SK-N-MC (cell line): Measurements from ENCODE around the gene XRCC2.

Experiments
- DNase-seq: peaks from one replicate; pipeline ENCODE4 v3.0.0-alpha.2; 2011; ENCODE audit warnings: low read depth, low spot score
- H3K27ac ChIP-seq: fragments of 200-600 bp; sonication (generic); 2 replicates; pipeline ENCODE4 v1.5.1; 2016; ENCODE audit warnings: mixed run types
- H3K36me3 ChIP-seq: fragments of 200-600 bp; sonication (generic); 2 replicates; pipeline ENCODE4 v1.6.1; 2017; ENCODE audit warnings: antibody characterized with exemption, low read length, mixed read lengths; ENCODE audit not compliant: insufficient read depth
- H3K4me3 ChIP-seq: fragments of 200-600 bp; sonication (generic); 2 replicates; pipeline ENCODE4 v1.5.1; 2016
- H3K9ac ChIP-seq: fragments of 200-600 bp; sonication (generic); 2 replicates; pipeline ENCODE4 v1.8.0; 2017; ENCODE audit warnings: mixed run types, mixed read lengths; ENCODE audit not compliant: insufficient read length
- H3K9me3 ChIP-seq: fragments of 200-600 bp; sonication (generic); 2 replicates; pipeline ENCODE4 v1.6.1; 2017; ENCODE audit warnings: low read depth, mild to moderate bottlenecking, antibody characterized with exemption, low read length, moderate library complexity, mixed read lengths
- EZH2 ChIP-seq: fragments of 200-600 bp; sonication (generic); IDR thresholded peaks from one replicate; pipeline ENCODE4 v1.6.1; 2017; ENCODE audit warnings: antibody characterized with exemption
- FOXP2 ChIP-seq: optimal IDR thresholded peaks from 2 replicates; pipeline ENCODE3; 2011; ENCODE audit warnings: mild to moderate bottlenecking, moderate library complexity; ENCODE audit not compliant: insufficient read depth; ENCODE audit errors: extremely low read length, control extremely low read depth
- POLR2AphosphoS5 ChIP-seq: IDR thresholded peaks from 2 replicates; pipeline ENCODE4 v1.6.1; 2012; ENCODE audit warnings: mild to moderate bottlenecking, low read depth, low read length, borderline replicate concordance

Gene XRCC2

GRCh38 chr7:152624228-152624627 is 51.7 kb downstream of the XRCC2 start:
- Histone ChIP-seq H3K9ac (no peak overlapping the region), H3K36me3 (no peaks in the 10 kb centered on the region), H3K27ac (no peak overlapping the region), H3K4me3 (no peak overlapping the region), H3K9me3 (no peaks in the 10 kb centered on the region)
- DNase-seq = no peak
- TF ChIP-seq POLR2AphosphoS5 = no peak
- TF ChIP-seq EZH2 = no peak
- no peak for TF ChIP-seq FOXP2

- TF ChIP-seq EZH2 (no peak), POLR2AphosphoS5 (no peak), FOXP2 (no peak)
- no peaks in the 10 kb centered on the region for H3K36me3 ChIP-seq
- H3K9me3 ChIP-seq = no peaks in the 10 kb centered on the region
- H3K9ac ChIP-seq = no peak overlapping the region
- no peak overlapping the region for H3K4me3 ChIP-seq
- H3K27ac ChIP-seq = no peak overlapping the region
- no peak for DNase-seq
Observed at GRCh38 chr7:152621426-152621825, 54.5 kb downstream of the XRCC2 start.

- Histone ChIP-seq H3K27ac (no peak overlapping the region), H3K36me3 (no peaks in the 10 kb centered on the region), H3K9me3 (no peaks in the 10 kb centered on the region), H3K9ac (no peak overlapping the region), H3K4me3 (no peak overlapping the region)
- no peak for DNase-seq
- no peak for TF ChIP-seq POLR2AphosphoS5
- no peak for TF ChIP-seq EZH2
- TF ChIP-seq FOXP2 = no peak
Observed at GRCh38 chr7:152619027-152619739, 56.8 kb downstream of the XRCC2 start.

GRCh38 chr7:152618427-152618826 is 57.5 kb downstream of the XRCC2 start:
- Histone ChIP-seq H3K36me3 (no peaks in the 10 kb centered on the region), H3K4me3 (no peak overlapping the region), H3K27ac (no peak overlapping the region), H3K9ac (no peak overlapping the region), H3K9me3 (no peaks in the 10 kb centered on the region)
- no peak for DNase-seq
- no peak for TF ChIP-seq EZH2
- TF ChIP-seq FOXP2 = no peak
- TF ChIP-seq POLR2AphosphoS5 = no peak

GRCh38 chr7:152617056-152617455 is 58.9 kb downstream of the XRCC2 start:
- Histone ChIP-seq H3K4me3 (no peak overlapping the region), H3K9ac (no peak overlapping the region), H3K27ac (no peak overlapping the region), H3K36me3 (no peaks in the 10 kb centered on the region), H3K9me3 (no peaks in the 10 kb centered on the region; the same call in 1 of the 2 replicates)
- TF ChIP-seq FOXP2 (no peak), POLR2AphosphoS5 (no peak), EZH2 (no peak)
- DNase-seq = no peak

GRCh38 chr7:152615031-152615741 is 60.8 kb downstream of the XRCC2 start:
- no peaks in the 10 kb centered on the region; the same call in 1 of the 2 replicates for H3K9me3 ChIP-seq
- DNase-seq = no peak
- no peak overlapping the region for H3K27ac ChIP-seq
- H3K36me3 ChIP-seq = no peaks in the 10 kb centered on the region
- TF ChIP-seq EZH2 (no peak), POLR2AphosphoS5 (no peak), FOXP2 (no peak)
- peak overlapping the region; percentile 33; the same call in 1 of the 2 replicates for H3K4me3 ChIP-seq
- H3K9ac ChIP-seq = no peak overlapping the region

- no peaks in the 10 kb centered on the region; the same call in 1 of the 2 replicates for H3K9me3 ChIP-seq
- no peak for DNase-seq
- H3K36me3 ChIP-seq = no peaks in the 10 kb centered on the region
- H3K9ac ChIP-seq = no peak overlapping the region
- TF ChIP-seq FOXP2 = no peak
- H3K4me3 ChIP-seq = no peak overlapping the region
- H3K27ac ChIP-seq = no peak overlapping the region
Observed at GRCh38 chr7:152608656-152609055, 67.3 kb downstream of the XRCC2 start.

GRCh38 chr7:152608208-152608607 is 67.7 kb downstream of the XRCC2 start:
- H3K4me3 ChIP-seq = no peak overlapping the region
- no peak for TF ChIP-seq POLR2AphosphoS5
- TF ChIP-seq FOXP2 = no peak
- TF ChIP-seq EZH2 = no peak

GRCh38 chr7:152607007-152607406 is 68.9 kb downstream of the XRCC2 start:
- DNase-seq = no peak
- Histone ChIP-seq H3K9me3 (no peaks in the 10 kb centered on the region), H3K36me3 (no peaks in the 10 kb centered on the region), H3K4me3 (no peak overlapping the region), H3K9ac (no peak overlapping the region), H3K27ac (no peak overlapping the region)
- no peak for TF ChIP-seq POLR2AphosphoS5

More at GRCh38 chr7:152608208-152608607, 67.7 kb downstream of the XRCC2 start:
- no peak for DNase-seq
- H3K36me3 ChIP-seq = no peaks in the 10 kb centered on the region
- H3K27ac ChIP-seq = no peak overlapping the region
- no peaks in the 10 kb centered on the region; the same call in 1 of the 2 replicates for H3K9me3 ChIP-seq
- H3K9ac ChIP-seq = no peak overlapping the region
